Measurements from ENCODE around the gene RGL1. TPM values are rescaled to one million over a fixed set of nuclear protein-coding genes. Genes with fewer than 3 reads are reported as not detected.

Gene RGL1
- total RNA-seq, 1 donor from 2014 or later: 5.9 TPM

- H3K27ac Mint-ChIP-seq: no peak overlapping the region
- DNase-seq (ENCODE audit: low spot score, unreplicated experiment): no peak
- no peak for TF ChIP-seq CTCF (IDR thresholded peaks at IDR 0.05; ENCODE audit: unreplicated experiment)
- H3K4me3 Mint-ChIP-seq (ENCODE audit: low read depth): no peak overlapping the region
- peaks cover 3% of the 10 kb centered on the region for H3K36me3 Mint-ChIP-seq (ENCODE audit: insufficient read depth)
- peaks cover 9% of the 10 kb centered on the region for H3K4me1 Mint-ChIP-seq (ENCODE audit: low read depth)
- H3K9me3 Mint-ChIP-seq (ENCODE audit: low read depth): peaks cover 7% of the 10 kb centered on the region
- peaks cover 3% of the 10 kb centered on the region for H3K27me3 Mint-ChIP-seq
Observed at GRCh38 chr1:183801649-183802048, 3.3 kb upstream of the RGL1 start.

GRCh38 chr1:183804387-183804786 lies 533 bp upstream of the RGL1 start:
- DNase-seq (ENCODE audit: low spot score, unreplicated experiment): no peak
- Mint-ChIP-seq H3K27ac (peak overlapping the region; percentile 3), H3K36me3 (ENCODE audit: insufficient read depth) (peaks cover 3% of the 10 kb centered on the region), H3K4me1 (ENCODE audit: low read depth) (peaks cover 12% of the 10 kb centered on the region), H3K4me3 (ENCODE audit: low read depth) (peak overlapping the region; percentile 96), H3K27me3 (peaks cover 6% of the 10 kb centered on the region), H3K9me3 (ENCODE audit: low read depth) (peaks cover 7% of the 10 kb centered on the region)
- no peak for TF ChIP-seq CTCF (IDR thresholded peaks at IDR 0.05; ENCODE audit: unreplicated experiment)

- TF ChIP-seq CTCF (IDR thresholded peaks at IDR 0.05; ENCODE audit: unreplicated experiment): no peak
- Mint-ChIP-seq H3K36me3 (ENCODE audit: insufficient read depth) (peaks cover 3% of the 10 kb centered on the region), H3K27ac (no peak overlapping the region), H3K9me3 (ENCODE audit: low read depth) (peaks cover 7% of the 10 kb centered on the region), H3K4me3 (ENCODE audit: low read depth) (peak overlapping the region; percentile 50), H3K27me3 (peaks cover 6% of the 10 kb centered on the region), H3K4me1 (ENCODE audit: low read depth) (peaks cover 12% of the 10 kb centered on the region)
- DNase-seq (ENCODE audit: low spot score, unreplicated experiment): no peak
Observed at GRCh38 chr1:183806125-183806524, 1.2 kb downstream of the RGL1 start.

GRCh38 chr1:183806675-183807074 lies 1.8 kb downstream of the RGL1 start:
- Mint-ChIP-seq H3K27ac (no peak overlapping the region), H3K36me3 (ENCODE audit: insufficient read depth) (peaks cover 1% of the 10 kb centered on the region), H3K27me3 (peaks cover 6% of the 10 kb centered on the region), H3K4me1 (ENCODE audit: low read depth) (peaks cover 12% of the 10 kb centered on the region), H3K4me3 (ENCODE audit: low read depth) (peak overlapping the region; percentile 50), H3K9me3 (ENCODE audit: low read depth) (peaks cover 4% of the 10 kb centered on the region)
- no peak for TF ChIP-seq CTCF (IDR thresholded peaks at IDR 0.05; ENCODE audit: unreplicated experiment)
- DNase-seq (ENCODE audit: low spot score, unreplicated experiment): no peak

GRCh38 chr1:183807549-183808168 lies 2.7 kb downstream of the RGL1 start:
- Mint-ChIP-seq H3K27me3 (peaks cover 6% of the 10 kb centered on the region), H3K27ac (no peak overlapping the region), H3K9me3 (ENCODE audit: low read depth) (no peaks in the 10 kb centered on the region), H3K36me3 (ENCODE audit: insufficient read depth) (no peaks in the 10 kb centered on the region), H3K4me3 (ENCODE audit: low read depth) (no peak overlapping the region), H3K4me1 (ENCODE audit: low read depth) (peaks cover 17% of the 10 kb centered on the region)
- no peak for TF ChIP-seq CTCF (IDR thresholded peaks at IDR 0.05; ENCODE audit: unreplicated experiment)
- DNase-seq (ENCODE audit: low spot score, unreplicated experiment): no peak
